ENCODE measurements around the gene HSD17B2.
A peak's percentile ranks its signal among the peaks of the same experiment; 100 is the strongest.
"Not testable (repeated sequence)": the region's sequence is repeated elsewhere in the genome, so short reads cannot be mapped to it uniquely, and the experiment has no call there.

The HSD17B2 gene

GRCh38 chr16:82034981-82035612 lies at the start of gene HSD17B2:
TSS of gene HSD17B2 (plus strand) at chr16:82035253. CDS start at chr16:82035425, 172 bp downstream.
- DNase-seq: no peak

DNA sequence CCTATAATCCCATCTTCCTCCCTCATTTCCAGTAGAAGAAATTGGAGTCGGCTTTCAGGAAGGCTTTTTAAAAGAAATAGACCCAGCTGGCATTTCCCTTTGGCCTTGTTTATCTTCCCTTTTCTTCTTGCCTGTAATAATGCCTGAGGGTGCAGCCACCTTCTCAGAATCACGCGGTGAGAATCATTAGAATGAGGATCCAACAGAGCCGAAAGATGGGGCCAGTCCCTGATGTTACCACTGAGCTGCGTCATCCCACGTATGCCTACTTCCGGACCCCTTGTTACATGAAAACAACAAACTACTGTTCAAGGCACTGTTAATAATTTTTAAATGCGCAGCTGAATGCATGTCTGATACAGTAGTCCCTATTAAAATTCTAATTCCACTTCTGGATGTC lies 47.9 kb upstream of the HSD17B2 start:
- DNase-seq: no peak

- DNase-seq: no peak
Observed at GRCh38 chr16:81987706-81988105, 47.3 kb upstream of the HSD17B2 start.

DNA sequence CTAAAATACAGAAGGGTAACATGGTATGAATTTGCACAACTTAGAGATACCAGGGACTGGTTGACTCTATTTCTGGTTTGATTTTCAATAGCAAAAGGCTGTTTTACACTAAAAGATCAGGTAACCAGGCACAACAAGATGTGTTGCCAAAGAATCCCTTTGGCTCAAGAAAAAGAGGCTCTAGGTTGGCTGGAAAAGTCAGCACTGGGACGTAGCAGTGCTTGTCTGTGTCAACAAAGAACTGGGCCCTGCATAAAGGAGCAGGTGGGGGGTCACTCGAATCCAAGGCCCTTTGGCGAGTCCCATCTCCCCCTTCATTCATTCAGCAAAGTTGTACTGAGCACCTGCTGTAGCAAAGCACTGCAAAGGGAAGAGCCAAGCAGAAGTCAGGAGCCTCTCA lies 42.2 kb upstream of the HSD17B2 start:
- peak in 1 of 51 donors; percentile 2 for DNase-seq

DNA sequence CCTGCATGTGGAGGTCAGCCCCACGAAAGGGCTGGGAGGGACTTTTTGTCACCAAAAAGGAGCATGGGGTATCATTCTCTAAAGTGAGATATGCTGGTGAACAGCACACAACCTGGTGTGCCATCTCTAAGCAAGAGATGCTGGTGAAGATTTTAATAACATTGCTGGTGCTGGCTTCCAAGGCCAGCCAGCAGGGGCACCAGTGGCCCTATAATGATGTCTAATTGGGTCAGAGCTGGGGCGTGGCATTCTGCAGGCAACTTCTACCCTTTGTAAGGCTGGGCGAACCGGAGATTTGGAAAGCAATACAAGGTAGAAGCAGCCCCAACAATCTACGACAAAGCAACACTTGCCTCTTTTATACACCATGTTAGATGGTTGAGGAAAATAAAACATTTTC lies 40.6 kb upstream of the HSD17B2 start:
- no peak for DNase-seq

DNA sequence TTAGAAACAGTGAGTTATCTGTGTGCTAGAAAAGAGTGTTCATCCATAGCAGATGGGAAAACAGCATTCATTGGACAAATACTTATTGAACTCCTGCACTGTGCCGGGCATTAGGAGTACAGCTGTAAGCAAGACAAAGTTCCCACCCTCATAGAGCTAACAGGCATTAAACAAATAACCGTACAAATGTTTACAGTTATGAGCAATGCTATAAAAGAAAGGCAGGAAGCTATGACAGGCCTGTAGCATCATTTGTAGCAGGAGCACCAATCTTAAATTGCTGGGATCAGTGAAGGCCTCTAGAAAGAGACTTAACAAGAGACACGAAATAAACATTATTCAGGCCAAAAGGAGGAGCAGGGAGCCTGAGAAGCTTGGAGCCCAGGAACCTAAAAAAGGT lies 39.4 kb upstream of the HSD17B2 start:
- DNase-seq: no peak

DNA sequence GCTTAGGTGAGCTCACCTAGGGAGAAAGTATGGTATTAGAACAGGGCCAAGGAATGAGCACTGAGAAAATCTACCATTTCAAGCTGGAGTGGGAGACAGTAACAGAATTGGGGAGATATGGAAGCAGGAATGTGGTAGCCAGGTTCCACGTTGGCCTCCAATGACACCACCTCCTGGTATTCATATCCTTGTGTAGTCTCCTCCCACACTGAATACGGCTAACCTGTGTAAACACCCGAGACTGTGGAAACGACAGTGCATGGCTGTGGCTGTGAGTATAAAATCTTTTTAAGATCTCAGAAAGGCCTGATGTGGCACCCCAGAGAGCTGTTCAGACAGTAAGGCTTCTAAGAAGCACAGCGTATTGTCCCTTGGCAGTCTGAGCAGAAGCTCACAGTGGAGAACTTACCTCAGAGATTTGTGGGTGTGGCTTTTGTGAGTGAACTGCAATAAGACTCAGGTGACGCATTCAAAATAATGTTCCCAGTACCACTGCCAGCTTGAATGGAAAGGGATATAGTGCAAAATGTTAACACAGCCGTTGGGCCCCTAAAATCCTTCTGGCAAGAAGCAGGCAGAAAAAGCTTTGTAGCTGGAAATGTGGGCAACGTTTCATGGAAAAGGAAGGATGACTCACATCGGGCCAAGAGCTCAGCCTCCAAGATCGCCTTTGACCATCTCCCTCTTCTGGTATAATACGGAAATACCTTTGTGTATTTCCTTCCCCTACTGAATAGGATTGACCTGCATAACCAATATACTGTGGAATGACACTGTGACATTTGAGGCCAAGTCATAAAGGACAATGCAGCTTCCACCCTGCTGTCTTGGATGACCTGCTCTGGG lies 38.2 kb upstream of the HSD17B2 start:
- no peak for DNase-seq

- no peak for DNase-seq
Observed at GRCh38 chr16:81997738-81998137, 37.3 kb upstream of the HSD17B2 start.

DNA sequence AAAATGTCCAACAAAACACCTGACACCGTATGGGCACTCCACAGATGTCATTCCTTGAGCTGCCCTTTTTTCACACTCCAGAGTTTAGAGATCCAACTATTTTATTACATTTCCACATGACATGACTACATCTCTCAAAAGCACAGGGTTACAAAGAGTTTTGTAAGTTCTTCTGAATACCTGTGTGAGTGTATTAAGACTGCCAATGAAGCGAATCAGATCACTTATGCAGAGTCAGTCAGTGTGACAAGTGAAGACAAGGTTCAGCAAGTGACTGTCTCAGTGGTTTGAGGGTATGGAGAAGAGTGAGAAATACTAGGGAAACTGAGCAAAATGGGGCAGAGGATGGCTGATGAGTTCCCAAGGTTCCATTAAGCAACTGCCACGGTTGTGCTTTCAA lies 32.2 kb upstream of the HSD17B2 start:
- no peak for DNase-seq

GRCh38 chr16:82004601-82005000 lies 30.5 kb upstream of the HSD17B2 start:
- DNase-seq: no peak

GRCh38 chr16:82005027-82005830 lies 29.8 kb upstream of the HSD17B2 start:
- no peak for DNase-seq

GRCh38 chr16:82006036-82006435 lies 29.0 kb upstream of the HSD17B2 start:
- no peak for DNase-seq

DNA sequence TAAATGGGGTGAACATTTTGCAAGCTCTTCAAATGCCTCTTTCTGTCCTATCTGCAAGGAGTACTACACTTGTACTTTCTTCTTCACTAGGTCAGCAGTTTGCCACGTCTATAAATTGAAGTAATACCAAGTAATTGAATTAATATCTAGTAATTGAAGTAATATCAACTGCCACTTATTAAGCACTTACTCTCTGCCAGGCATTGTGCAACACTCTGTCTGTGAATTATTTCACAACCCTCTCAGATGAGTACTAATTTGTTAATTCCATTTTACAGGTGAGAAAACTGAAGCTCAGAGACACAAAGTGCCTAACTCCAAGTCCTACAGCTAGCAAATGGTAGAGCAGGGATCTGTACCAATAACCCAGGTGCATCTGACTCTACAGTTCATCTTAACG lies 27.9 kb upstream of the HSD17B2 start:
- no peak for DNase-seq

- no peak for DNase-seq
Observed at GRCh38 chr16:82008957-82009592, 26.0 kb upstream of the HSD17B2 start.

DNA sequence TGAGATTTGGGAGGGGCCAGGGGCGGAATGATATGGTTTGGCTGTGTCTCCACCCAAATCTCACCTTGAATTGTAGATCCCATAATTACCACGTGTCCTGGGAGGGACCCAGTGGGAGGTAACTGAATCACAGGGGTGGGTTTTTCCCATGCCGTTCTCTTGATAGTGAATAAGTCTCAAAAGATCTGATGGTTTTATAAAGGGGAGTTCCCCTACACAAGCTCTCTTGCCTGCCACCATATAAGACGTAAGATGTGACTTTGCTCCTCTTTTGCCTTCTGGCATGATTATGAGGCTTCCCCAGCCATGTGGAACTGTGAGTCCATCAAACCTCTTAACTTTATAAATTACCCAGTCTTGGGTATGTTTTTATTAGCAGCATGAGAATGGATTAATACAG lies 25.3 kb upstream of the HSD17B2 start:
- DNase-seq: not testable (repeated sequence)

GRCh38 chr16:82010649-82011048 lies 24.4 kb upstream of the HSD17B2 start:
- no peak for DNase-seq

GRCh38 chr16:82011199-82011641 lies 23.8 kb upstream of the HSD17B2 start, which contains the start of gene SDR42E1:
TSS of gene SDR42E1 (minus strand) at chr16:82011470. CDS start at chr16:82000858, 10,612 bp downstream.
- no peak for DNase-seq

GRCh38 chr16:82013139-82013538 lies 21.9 kb upstream of the HSD17B2 start:
- DNase-seq: no peak

- DNase-seq: no peak
Observed at GRCh38 chr16:82016263-82016662, 18.8 kb upstream of the HSD17B2 start.

GRCh38 chr16:82016964-82017363 lies 18.1 kb upstream of the HSD17B2 start:
- no peak for DNase-seq

- DNase-seq: no peak
Observed at GRCh38 chr16:82017911-82018568, 17.0 kb upstream of the HSD17B2 start.
